Esophagus squamous epithelium (tissue), 5 donors: ENCODE measurements around the gene ARFGAP3. TPM values are rescaled to one million over a fixed set of nuclear protein-coding genes. Genes with fewer than 3 reads are reported as not detected.

Experiments used
- DNase-seq: peaks from one replicate; lab custom pipeline; 2025; lab: John Stamatoyannopoulos, UW
- H3K27ac ChIP-seq, 4 donors: fragments of 200-600 bp; sonication (generic); one replicate each; pipeline ENCODE4 v1.5.1; 2016 to 2019; ENCODE audit warnings: mild to moderate bottlenecking in 1 of 4
- H3K27me3 ChIP-seq, 4 donors: fragments of 200-600 bp; sonication (generic); 1 replicate in 3 of 4; 2 replicates in 1 of 4; pipeline versions ENCODE4 v1.5.1 to v1.6.0; 2017 to 2021; ENCODE audit warnings: antibody characterized with exemption in 1 of 4
- H3K36me3 ChIP-seq, 3 donors: fragments of 200-600 bp; sonication (generic); one replicate each; pipeline ENCODE4 v1.5.1; 2016 to 2019
- H3K4me1 ChIP-seq, 3 donors: fragments of 200-600 bp; sonication (generic); one replicate each; pipeline ENCODE4 v1.5.1; 2017 to 2019
- H3K4me3 ChIP-seq, 4 donors: fragments of 200-600 bp; sonication (generic); 1 replicate in 3 of 4; 2 replicates in 1 of 4; pipeline ENCODE4 v1.5.1; 2016 to 2019; ENCODE audit warnings: mild to moderate bottlenecking in 2 of 4, moderate library complexity in 1 of 4
- H3K9me3 ChIP-seq, 3 donors: fragments of 200-600 bp; sonication (generic); one replicate each; pipeline ENCODE4 v1.5.1; 2016 to 2019
- CTCF ChIP-seq, 6 experiments: fragments of 450-650 bp in 4 of 6; fragments of 200-600 bp in 2 of 6; sonication (generic) in 2 of 6; IDR thresholded peaks; one replicate each; pipeline ENCODE4 v1.5.1; 2016 to 2019; ENCODE audit warnings: antibody characterized with exemption in 6 of 6, mild to moderate bottlenecking in 4 of 6, moderate library complexity in 4 of 6
- POLR2A ChIP-seq, 4 donors: fragments of 450-650 bp; IDR thresholded peaks; one replicate each; pipeline ENCODE4 v1.6.1; 2017; ENCODE audit warnings: antibody characterized with exemption in 4 of 4, mild to moderate bottlenecking in 4 of 4, moderate library complexity in 3 of 4
- WGBS, 2 donors: methylation state at CpG; one replicate each; pipeline ENCODE4 v1.1.5; 2018; 5-methylcytosine and 5-hydroxymethylcytosine counted together
- intact Hi-C: fragments of 100-400 bp; cut with DNase I; formaldehyde crosslinking; loops from one replicate; pipeline ENCODE4 v1.15.0; 2022
- total RNA-seq, 4 donors: library from RNA; depleted of rRNA; stranded (reverse); fragments of >200 nt; gene quantifications; one replicate each; pipeline ENCODE4 v1.1.0, GENCODE V29; 2016
- donor health status: DM: yes; HTN: yes; CAD: no.

The ARFGAP3 gene
- total RNA-seq, 4 donors from 2014 or later: 27.3 to 35.1 (median 30.5) TPM

- Histone ChIP-seq H3K4me1 (peaks cover 6 to 48% (median 20%) of the 10 kb centered on the region in 3 donors), H3K27me3 (no peaks in the 10 kb centered on the region), H3K27ac (no peak overlapping the region), H3K36me3 (peaks cover 26 to 100% (median 49%) of the 10 kb centered on the region in 3 donors), H3K4me3 (no peak overlapping the region), H3K9me3 (no peaks in the 10 kb centered on the region)
- TF ChIP-seq CTCF (IDR thresholded peaks at IDR 0.05): no peak
- TF ChIP-seq POLR2A (IDR thresholded peaks at IDR 0.05): no peak
- no peak for DNase-seq
- intact Hi-C loops: no loop called here
- 97 to 100% methylated on average over 6 to 9 of the region's 9 CpGs for WGBS, 2 donors
Observed at GRCh38 chr22:42883970-42884369, 26.9 kb upstream of the ARFGAP3 start.

- peak overlapping the region in 1 of 4 donors; percentile 40 for H3K27ac ChIP-seq
- H3K36me3 ChIP-seq: peaks cover 30 to 100% (median 53%) of the 10 kb centered on the region in 3 donors
- no peaks in the 10 kb centered on the region for H3K9me3 ChIP-seq
- intact Hi-C loops: no loop called here
- H3K27me3 ChIP-seq: no peaks in the 10 kb centered on the region
- H3K4me3 ChIP-seq: no peak overlapping the region
- TF ChIP-seq POLR2A (IDR thresholded peaks at IDR 0.05) (no peak), CTCF (IDR thresholded peaks at IDR 0.05) (peak in 1 of 6 experiments; percentile 4)
- DNase-seq: no peak
- 30 to 68% methylated on average over 2 to 8 of the region's 8 CpGs for WGBS, 2 donors
- H3K4me1 ChIP-seq: peaks cover 0 to 39% (median 14%) of the 10 kb centered on the region in 3 donors
Observed at GRCh38 chr22:42883121-42883520, 26.0 kb upstream of the ARFGAP3 start.

- 63 to 92% methylated on average over 3 to 4 of the region's 10 CpGs for WGBS, 2 donors
- intact Hi-C loops: no loop called here
- Histone ChIP-seq H3K4me3 (no peak overlapping the region), H3K36me3 (peaks cover 36 to 100% (median 52%) of the 10 kb centered on the region in 3 donors), H3K27me3 (no peaks in the 10 kb centered on the region), H3K27ac (peak overlapping the region in 1 of 4 donors; percentile 40), H3K9me3 (no peaks in the 10 kb centered on the region), H3K4me1 (peaks cover 0 to 34% (median 14%) of the 10 kb centered on the region in 3 donors)
- DNase-seq: no peak
- TF ChIP-seq POLR2A (IDR thresholded peaks at IDR 0.05) (no peak), CTCF (IDR thresholded peaks at IDR 0.05) (no peak)
Observed at GRCh38 chr22:42881982-42882656, 25.0 kb upstream of the ARFGAP3 start.

GRCh38 chr22:42881298-42881697 is 24.2 kb upstream of the ARFGAP3 start:
- intact Hi-C loops: no loop called here
- Histone ChIP-seq H3K36me3 (peaks cover 44 to 100% (median 46%) of the 10 kb centered on the region in 3 donors), H3K27ac (no peak overlapping the region), H3K9me3 (no peaks in the 10 kb centered on the region), H3K27me3 (no peaks in the 10 kb centered on the region), H3K4me3 (no peak overlapping the region), H3K4me1 (peaks cover 0 to 34% (median 14%) of the 10 kb centered on the region in 3 donors)
- TF ChIP-seq CTCF (IDR thresholded peaks at IDR 0.05): no peak
- no peak for TF ChIP-seq POLR2A (IDR thresholded peaks at IDR 0.05)
- DNase-seq: no peak
- 81 to 93% methylated on average over 2 to 3 of the region's 12 CpGs for WGBS, 2 donors

GRCh38 chr22:42880815-42881214 is 23.7 kb upstream of the ARFGAP3 start:
- H3K9me3 ChIP-seq: no peaks in the 10 kb centered on the region
- intact Hi-C loops: no loop called here
- 85 to 100% methylated on average over 1 to 6 of the region's 8 CpGs for WGBS, 2 donors
- H3K4me1 ChIP-seq: peaks cover 0 to 30% (median 14%) of the 10 kb centered on the region in 3 donors
- no peaks in the 10 kb centered on the region for H3K27me3 ChIP-seq
- H3K4me3 ChIP-seq: no peak overlapping the region
- no peak overlapping the region for H3K27ac ChIP-seq
- DNase-seq: no peak
- peaks cover 48 to 100% (median 51%) of the 10 kb centered on the region in 3 donors for H3K36me3 ChIP-seq
- TF ChIP-seq CTCF (IDR thresholded peaks at IDR 0.05) (peak in 1 of 6 experiments; percentile 3), POLR2A (IDR thresholded peaks at IDR 0.05) (no peak)
